ENCODE measurements around the gene LRRC1. TPM values are rescaled to one million over a fixed set of nuclear protein-coding genes. Genes with fewer than 3 reads are reported as not detected.

Gene LRRC1
- total and polyA plus RNA-seq, 2 donors (not counting 3 experiments of a cell fraction or from before 2014, with no cell fraction given): 5.6 to 11.7 TPM

- no peaks in the 10 kb centered on the region for H3K27me3 ChIP-seq (ENCODE audit: control insufficient read depth in 2 of 2, insufficient read depth in 2 of 2, low read length in 2 of 2)
- H3K4me3 ChIP-seq (replicated peaks in 1 of 3; ENCODE audit: insufficient read depth in 1 of 3, low read depth in 1 of 3, low read length in 3 of 3): no peak overlapping the region
- intact Hi-C loops (cut with micrococcal nuclease): no loop called here
- no peaks in the 10 kb centered on the region for H3K9me3 ChIP-seq (replicated peaks; ENCODE audit: control insufficient read depth, insufficient read depth, low read length)
- H3K79me2 ChIP-seq (ENCODE audit: control insufficient read depth, insufficient read depth, low read length): no peaks in the 10 kb centered on the region
- no peaks in the 10 kb centered on the region for H3K36me3 ChIP-seq (ENCODE audit: control insufficient read depth in 2 of 2, extremely low read depth in 1 of 2, insufficient read depth in 2 of 2, low read length in 2 of 2)
- H3K27ac ChIP-seq (ENCODE audit: insufficient read depth, low read depth, low read length): no peak overlapping the region
- no peaks in the 10 kb centered on the region for H3K4me1 ChIP-seq (ENCODE audit: control insufficient read depth, extremely low read depth, insufficient read depth, low read length)
- no peak for TF ChIP-seq GATA2 (IDR thresholded peaks at IDR 0.05; ENCODE audit: insufficient read depth, insufficient read length, low read depth, low read length)
- TF ChIP-seq FOS (IDR thresholded peaks at IDR 0.05; ENCODE audit: borderline replicate concordance, insufficient read depth, low read length): no peak
- TF ChIP-seq EZH2 (IDR thresholded peaks at IDR 0.05; ENCODE audit: borderline replicate concordance, low read depth, low read length, severe bottlenecking): no peak
- no peak for TF ChIP-seq POLR2AphosphoS5 (IDR thresholded peaks at IDR 0.05; ENCODE audit: insufficient read depth, low read depth, low read length)
- ChIA-PET POLR2A (no interaction called here), CTCF (interaction anchor here (1.3 to 5.0 kb wide), 2 partner anchors 18 to 209 kb away, joined by 6 to 24 read pairs; no protein-coding TSS in a partner anchor)
- no TSS peak for BruUV-seq (replicated peaks)
- H4K20me1 ChIP-seq (replicated peaks; ENCODE audit: control insufficient read depth, extremely low read depth, insufficient read depth, low read length): no peaks in the 10 kb centered on the region
- no peaks in the 10 kb centered on the region for H3K9me1 ChIP-seq (replicated peaks; ENCODE audit: control insufficient read depth, extremely low read depth, insufficient read depth, low read length)
- dilution Hi-C loops (cut with MboI; ENCODE audit: extremely low pct_ligation_motif_present, low sequenced_read_pairs): no loop called here
- H3K9ac ChIP-seq (replicated peaks; ENCODE audit: extremely low read depth, insufficient read depth, low read length): no peak overlapping the region
- H3K4me2 ChIP-seq (ENCODE audit: insufficient read depth, low read length): no peak overlapping the region
- no peak for FAIRE-seq
- no peak for DNase-seq (ENCODE audit: low read depth, low spot score)
- no peak overlapping the region for H2AFZ ChIP-seq (ENCODE audit: low read depth, low read length)
Measured at GRCh38 chr6:53746442-53747103, 48.2 kb upstream of the LRRC1 start.

- dilution Hi-C loops (cut with MboI; ENCODE audit: extremely low pct_ligation_motif_present, low sequenced_read_pairs): no loop called here
- POLR2A ChIA-PET: no interaction called here
- TF ChIP-seq POLR2AphosphoS5 (IDR thresholded peaks at IDR 0.05; ENCODE audit: insufficient read depth, low read depth, low read length) (no peak), EZH2 (IDR thresholded peaks at IDR 0.05; ENCODE audit: borderline replicate concordance, low read depth, low read length, severe bottlenecking) (no peak), POLR2A (IDR thresholded peaks at IDR 0.05; ENCODE audit: low read depth, low read length) (no peak), MYC (IDR thresholded peaks at IDR 0.05; ENCODE audit: low read depth, low read length) (no peak), GATA2 (IDR thresholded peaks at IDR 0.05; ENCODE audit: insufficient read depth, insufficient read length, low read depth, low read length) (no peak), FOS (IDR thresholded peaks at IDR 0.05; ENCODE audit: borderline replicate concordance, insufficient read depth, low read length) (no peak), JUN (IDR thresholded peaks at IDR 0.05; ENCODE audit: borderline replicate concordance, insufficient read depth, insufficient read length, low read depth) (no peak), CTCF (IDR thresholded peaks at IDR 0.05; ENCODE audit: extremely low read depth in 1 of 2, insufficient read depth in 1 of 2, low read depth in 1 of 2, low read length in 2 of 2) (no peak), MAX (IDR thresholded peaks at IDR 0.05; ENCODE audit: insufficient read depth, insufficient read length) (no peak)
Measured at GRCh38 chr6:53750052-53750650, 44.7 kb upstream of the LRRC1 start.

More at GRCh38 chr6:53750052-53750650, 44.7 kb upstream of the LRRC1 start:
- DNase-seq (ENCODE audit: low read depth, low spot score) (no peak), FAIRE-seq (no peak)
- H3K9ac ChIP-seq (replicated peaks; ENCODE audit: extremely low read depth, insufficient read depth, low read length): no peak overlapping the region
- BruUV-seq (replicated peaks): no TSS peak
- no peak overlapping the region for H3K4me3 ChIP-seq (replicated peaks in 1 of 3; ENCODE audit: insufficient read depth in 1 of 3, low read depth in 1 of 3, low read length in 3 of 3)
- H2AFZ ChIP-seq (ENCODE audit: low read depth, low read length): no peak overlapping the region
- intact Hi-C loops (cut with micrococcal nuclease): no loop called here
- H4K20me1 ChIP-seq (replicated peaks; ENCODE audit: control insufficient read depth, extremely low read depth, insufficient read depth, low read length): no peaks in the 10 kb centered on the region
- peaks cover 15% of the 10 kb centered on the region for H3K4me1 ChIP-seq (ENCODE audit: control insufficient read depth, extremely low read depth, insufficient read depth, low read length)
- H3K79me2 ChIP-seq (ENCODE audit: control insufficient read depth, insufficient read depth, low read length): no peaks in the 10 kb centered on the region
- H3K27me3 ChIP-seq (ENCODE audit: control insufficient read depth in 2 of 2, insufficient read depth in 2 of 2, low read length in 2 of 2): no peaks in the 10 kb centered on the region
- H3K9me1 ChIP-seq (replicated peaks; ENCODE audit: control insufficient read depth, extremely low read depth, insufficient read depth, low read length): no peaks in the 10 kb centered on the region
- no peaks in the 10 kb centered on the region for H3K9me3 ChIP-seq (replicated peaks; ENCODE audit: control insufficient read depth, insufficient read depth, low read length)
- CTCF ChIA-PET: interaction anchor here (0.7 to 5.0 kb wide), 4 partner anchors 12 to 31 kb away, joined by 3 to 24 read pairs (median 5); no protein-coding TSS in a partner anchor
- H3K27ac ChIP-seq (ENCODE audit: insufficient read depth, low read depth, low read length): no peak overlapping the region
- H3K4me2 ChIP-seq (ENCODE audit: insufficient read depth, low read length): no peak overlapping the region
- no peaks in the 10 kb centered on the region for H3K36me3 ChIP-seq (ENCODE audit: control insufficient read depth in 2 of 2, extremely low read depth in 1 of 2, insufficient read depth in 2 of 2, low read length in 2 of 2)
